Astrocyte (in vitro differentiated cells and primary cell): ENCODE data around the gene PARD3B. TPM values are rescaled to one million over a fixed set of nuclear protein-coding genes. Genes with fewer than 3 reads are reported as not detected.

Source experiments
- DNase-seq: peaks from one replicate; pipeline ENCODE4 v3.0.0-alpha.2; 2010; ENCODE audit warnings: low read depth
- FAIRE-seq: peaks from 2 replicates; lab custom pipeline; 2011; peaks lifted over from hg19 to GRCh38; lab: Jason Lieb, UNC
- H2AFZ ChIP-seq: 2 replicates; pipeline ENCODE4 v1.6.0; 2012; ENCODE audit warnings: low read depth, low read length, inconsistent platforms
- H3K27ac ChIP-seq: 2 replicates; pipeline ENCODE4 v1.5.1; 2011; ENCODE audit warnings: low read depth, low read length, inconsistent platforms
- H3K27me3 ChIP-seq: 2 replicates; pipeline ENCODE4 v1.6.0; 2011; ENCODE audit warnings: low read length, inconsistent platforms; ENCODE audit not compliant: insufficient read depth
- H3K36me3 ChIP-seq: 2 replicates; pipeline ENCODE4 v1.5.1; 2011; ENCODE audit warnings: low read length, inconsistent platforms; ENCODE audit not compliant: insufficient read depth
- H3K4me1 ChIP-seq: 2 replicates; pipeline ENCODE4 v1.5.1; 2011; ENCODE audit warnings: low read length, inconsistent platforms; ENCODE audit not compliant: insufficient read depth
- H3K4me2 ChIP-seq: 2 replicates; pipeline ENCODE4 v1.6.0; 2012; ENCODE audit warnings: low read length, inconsistent platforms
- H3K4me3 ChIP-seq: 2 replicates; pipeline ENCODE4 v1.5.1; 2011; ENCODE audit warnings: low read depth, mild to moderate bottlenecking, low read length, inconsistent platforms; ENCODE audit not compliant: insufficient read depth
- H3K79me2 ChIP-seq: 2 replicates; pipeline ENCODE4 v1.6.0; 2012; ENCODE audit warnings: mild to moderate bottlenecking, low read length, inconsistent platforms; ENCODE audit not compliant: insufficient read depth
- H3K9ac ChIP-seq: 2 replicates; pipeline ENCODE4 v1.6.0; 2012; ENCODE audit warnings: mild to moderate bottlenecking, low read length, inconsistent platforms
- H3K9me3 ChIP-seq: 2 replicates; pipeline ENCODE4 v1.5.1; 2012; ENCODE audit warnings: low read depth, mild to moderate bottlenecking, low read length, inconsistent platforms; ENCODE audit not compliant: insufficient read depth
- H4K20me1 ChIP-seq: 2 replicates; pipeline ENCODE4 v1.6.0; 2012; ENCODE audit warnings: low read length, inconsistent platforms; ENCODE audit not compliant: insufficient read depth
- H3K27ac Mint-ChIP-seq: one replicate; pipeline ENCODE4 v1.8.0; 2021; ENCODE audit warnings: mild to moderate bottlenecking, mixed read lengths; ENCODE audit not compliant: unreplicated experiment
- H3K27me3 Mint-ChIP-seq: one replicate; pipeline ENCODE4 v1.8.0; 2021; ENCODE audit warnings: low read depth, mixed read lengths; ENCODE audit not compliant: unreplicated experiment
- H3K36me3 Mint-ChIP-seq: one replicate; pipeline ENCODE4 v1.8.0; 2021; ENCODE audit warnings: low read depth, mixed read lengths; ENCODE audit not compliant: unreplicated experiment
- H3K4me1 Mint-ChIP-seq: one replicate; pipeline ENCODE4 v1.8.0; 2021; ENCODE audit warnings: low read depth, mixed read lengths; ENCODE audit not compliant: unreplicated experiment
- H3K4me3 Mint-ChIP-seq: one replicate; pipeline ENCODE4 v1.8.0; 2021; ENCODE audit warnings: mild to moderate bottlenecking, moderate library complexity, mixed read lengths; ENCODE audit not compliant: unreplicated experiment
- H3K9me3 Mint-ChIP-seq: one replicate; pipeline ENCODE4 v1.8.0; 2021; ENCODE audit warnings: mild to moderate bottlenecking, mixed read lengths; ENCODE audit not compliant: unreplicated experiment
- CTCF ChIP-seq: IDR thresholded peaks from 2 replicates; pipeline ENCODE4 v1.5.1; 2011; ENCODE audit warnings: low read depth, mild to moderate bottlenecking, inconsistent platforms, low read length, moderate library complexity; ENCODE audit not compliant: insufficient read depth
- EZH2 ChIP-seq: IDR thresholded peaks from 2 replicates; pipeline ENCODE4 v1.6.1; 2012; ENCODE audit warnings: mild to moderate bottlenecking, low read length, inconsistent platforms; ENCODE audit not compliant: insufficient read depth
- total RNA-seq: library from RNA; stranded (reverse); gene quantifications from 2 replicates; pipeline ENCODE4 v1.2.1, GENCODE V29; 2021

PARD3B gene
- total RNA-seq, 1 donor from 2014 or later = 6.5 TPM

- Histone ChIP-seq H2AFZ (no peak overlapping the region), H3K36me3 (no peaks in the 10 kb centered on the region), H3K4me2 (no peak overlapping the region), H3K27me3 (no peaks in the 10 kb centered on the region), H3K4me1 (no peaks in the 10 kb centered on the region), H3K27ac (no peak overlapping the region), H3K9ac (no peak overlapping the region), H4K20me1 (no peaks in the 10 kb centered on the region), H3K79me2 (no peaks in the 10 kb centered on the region), H3K9me3 (no peaks in the 10 kb centered on the region), H3K4me3 (no peak overlapping the region)
- H3K36me3 Mint-ChIP-seq = no peaks in the 10 kb centered on the region
- no peaks in the 10 kb centered on the region for H3K27me3 Mint-ChIP-seq
- H3K27ac Mint-ChIP-seq = no peak overlapping the region
- no peak for DNase-seq
- H3K4me3 Mint-ChIP-seq = no peak overlapping the region
- FAIRE-seq = no peak
- no peak for TF ChIP-seq EZH2
- TF ChIP-seq CTCF = no peak
- no peaks in the 10 kb centered on the region for H3K9me3 Mint-ChIP-seq
- peaks cover 1% of the 10 kb centered on the region for H3K4me1 Mint-ChIP-seq
Measured at GRCh38 chr2:205001300-205001966, 456.2 kb downstream of the PARD3B start.

- peaks cover 1% of the 10 kb centered on the region for H3K4me1 Mint-ChIP-seq
- Histone ChIP-seq H3K4me1 (no peaks in the 10 kb centered on the region), H3K9ac (no peak overlapping the region), H3K27ac (no peak overlapping the region), H3K4me3 (no peak overlapping the region), H3K9me3 (no peaks in the 10 kb centered on the region), H2AFZ (no peak overlapping the region), H3K27me3 (no peaks in the 10 kb centered on the region), H3K79me2 (no peaks in the 10 kb centered on the region), H3K4me2 (no peak overlapping the region), H4K20me1 (no peaks in the 10 kb centered on the region), H3K36me3 (no peaks in the 10 kb centered on the region)
- FAIRE-seq (no peak), DNase-seq (no peak)
- no peak overlapping the region for H3K27ac Mint-ChIP-seq
- TF ChIP-seq EZH2 (no peak), CTCF (no peak)
- no peaks in the 10 kb centered on the region for H3K36me3 Mint-ChIP-seq
- no peak overlapping the region for H3K4me3 Mint-ChIP-seq
- no peaks in the 10 kb centered on the region for H3K9me3 Mint-ChIP-seq
- H3K27me3 Mint-ChIP-seq = no peaks in the 10 kb centered on the region
Measured at GRCh38 chr2:205002390-205002789, 457.1 kb downstream of the PARD3B start.

GRCh38 chr2:205003288-205003687 is 458.0 kb downstream of the PARD3B start:
- DNase-seq (no peak), FAIRE-seq (no peak)
- Histone ChIP-seq H2AFZ (no peak overlapping the region), H3K4me1 (no peaks in the 10 kb centered on the region), H3K4me3 (no peak overlapping the region), H3K9ac (no peak overlapping the region), H3K27me3 (no peaks in the 10 kb centered on the region), H3K9me3 (no peaks in the 10 kb centered on the region), H3K4me2 (no peak overlapping the region), H3K27ac (no peak overlapping the region), H4K20me1 (no peaks in the 10 kb centered on the region), H3K36me3 (no peaks in the 10 kb centered on the region), H3K79me2 (no peaks in the 10 kb centered on the region)
- H3K36me3 Mint-ChIP-seq = no peaks in the 10 kb centered on the region
- peaks cover 1% of the 10 kb centered on the region for H3K4me1 Mint-ChIP-seq
- no peaks in the 10 kb centered on the region for H3K9me3 Mint-ChIP-seq
- TF ChIP-seq CTCF (no peak), EZH2 (no peak)
- no peaks in the 10 kb centered on the region for H3K27me3 Mint-ChIP-seq
- no peak overlapping the region for H3K27ac Mint-ChIP-seq
- no peak overlapping the region for H3K4me3 Mint-ChIP-seq
